Muscle of leg (tissue), 11 donors: Measurements from ENCODE around the gene FAF1. TPM values are rescaled to one million over a fixed set of nuclear protein-coding genes. Genes with fewer than 3 reads are reported as not detected.

Source experiments
- DNase-seq: peaks from one replicate; pipeline ENCODE4 v3.0.0; 2013
- H3K27ac ChIP-seq: one replicate; pipeline ENCODE4 v1.5.1; 2013; ENCODE audit warnings: mild to moderate bottlenecking, low read length, control low read depth
- H3K27me3 ChIP-seq: one replicate; pipeline ENCODE4 v1.6.1; 2013; ENCODE audit warnings: low read length; ENCODE audit not compliant: control insufficient read depth, insufficient read depth
- H3K36me3 ChIP-seq: one replicate; pipeline ENCODE4 v1.6.1; 2013; ENCODE audit warnings: low read length; ENCODE audit not compliant: control insufficient read depth, insufficient read depth
- H3K4me1 ChIP-seq: one replicate; pipeline ENCODE4 v1.6.1; 2013; ENCODE audit warnings: low read length; ENCODE audit not compliant: control insufficient read depth, insufficient read depth
- H3K4me3 ChIP-seq: one replicate; pipeline ENCODE4 v1.5.1; 2013; ENCODE audit warnings: low read length, control low read depth
- H3K9me3 ChIP-seq: replicated peaks from 2 replicates; pipeline ENCODE4 v1.6.1; 2013; ENCODE audit warnings: low read depth, low read length; ENCODE audit not compliant: control insufficient read depth
- WGBS: methylation state at CpG from one replicate; pipeline ENCODE4 v1.1.5; 2013; ENCODE audit warnings: missing lambda C conversion rate; ENCODE audit not compliant: insufficient coverage; 5-methylcytosine and 5-hydroxymethylcytosine counted together
- polyA plus RNA-seq, 8 donors: library from polyadenylated mRNA; unstranded; fragments of 120-200 nt; gene quantifications; one replicate each; pipeline versions ENCODE4 v1.2.1 to v1.2.3, GENCODE V29; 2013; ENCODE audit warnings: inconsistent platforms in 1 of 8, low replicate concordance in 1 of 8; ENCODE audit not compliant: insufficient read length in 8 of 8, insufficient read depth in 1 of 8
- total RNA-seq: library from RNA; stranded (reverse); fragments of 120-200 nt; gene quantifications from one replicate; pipeline ENCODE4 v1.2.4, GENCODE V29; 2013

The FAF1 gene
- total and polyA plus RNA-seq, 9 donors, result 35.6 to 51.7 (median 38.6) TPM

DNA sequence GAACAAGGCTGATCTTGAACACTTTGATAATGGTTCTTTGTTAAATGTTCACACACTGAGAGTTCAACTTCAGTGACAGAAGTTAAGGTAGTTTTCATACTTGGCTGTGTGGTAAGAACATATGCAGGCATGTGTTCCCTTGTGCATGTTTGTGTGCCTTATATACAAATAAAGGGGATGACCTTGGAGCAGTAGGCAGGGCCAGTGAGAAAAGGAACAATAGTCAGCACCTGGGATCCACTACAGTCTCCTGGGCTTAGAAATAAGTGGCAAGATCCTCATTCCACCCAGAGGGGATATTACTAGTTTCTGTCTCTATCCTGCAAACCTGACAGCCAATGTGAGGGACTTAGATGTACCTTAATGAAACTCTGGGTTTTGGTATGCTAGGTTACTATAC is 486.6 kb downstream of the FAF1 start:
- Histone ChIP-seq H3K36me3 (peaks cover 5% of the 10 kb centered on the region), H3K27me3 (no peaks in the 10 kb centered on the region), H3K4me3 (no peak overlapping the region), H3K9me3 (no peaks in the 10 kb centered on the region), H3K4me1 (no peaks in the 10 kb centered on the region), H3K27ac (no peak overlapping the region)
- DNase-seq, result no peak

DNA sequence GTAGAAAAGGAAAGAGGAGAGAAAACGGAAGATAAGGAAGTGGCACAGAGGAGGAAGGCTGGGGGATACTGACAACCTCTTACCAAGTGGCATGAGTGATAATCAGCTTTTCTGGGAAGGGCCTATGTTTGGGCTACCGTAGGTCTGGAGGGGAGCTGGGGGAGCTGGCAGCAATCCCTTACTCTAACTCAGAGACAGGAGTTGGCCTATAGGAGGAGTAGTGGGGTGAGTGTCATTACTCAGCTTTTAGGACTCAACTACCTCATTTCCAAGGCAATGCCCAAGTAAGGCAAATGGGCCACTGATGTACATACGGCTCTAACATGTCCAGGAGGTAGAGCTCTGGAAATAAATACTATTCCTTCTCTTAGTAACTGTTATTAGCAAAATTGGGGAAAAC is 488.1 kb downstream of the FAF1 start:
- WGBS, result 100% methylated on average over 1 of the region's 3 CpGs
- Histone ChIP-seq H3K9me3 (no peaks in the 10 kb centered on the region), H3K4me1 (no peaks in the 10 kb centered on the region), H3K36me3 (peaks cover 5% of the 10 kb centered on the region), H3K4me3 (no peak overlapping the region), H3K27ac (no peak overlapping the region), H3K27me3 (no peaks in the 10 kb centered on the region)
- no peak for DNase-seq

DNA sequence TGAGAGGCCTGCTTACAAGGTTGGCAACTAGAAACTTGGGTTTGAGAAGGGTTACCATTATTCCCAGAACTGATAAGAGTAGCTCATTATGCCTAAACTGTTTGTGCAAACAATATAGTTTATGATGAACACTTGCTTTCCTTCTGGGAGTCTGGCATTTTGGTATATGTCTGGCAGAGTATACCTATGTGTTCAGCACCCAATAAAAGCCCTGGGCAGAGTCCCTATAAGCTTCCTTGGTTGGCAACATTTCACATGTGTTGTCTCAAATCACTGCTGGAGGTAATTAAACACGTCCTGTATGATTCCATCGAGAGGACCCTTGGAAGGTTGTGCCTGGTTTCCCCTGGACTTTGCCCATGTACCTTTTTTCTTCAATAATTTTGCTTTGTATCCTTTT is 497.1 kb downstream of the FAF1 start:
- WGBS, result 50% methylated on average over 1 of the region's 2 CpGs
- H3K36me3 ChIP-seq, result no peaks in the 10 kb centered on the region
- no peak overlapping the region for H3K27ac ChIP-seq
- no peak overlapping the region for H3K4me3 ChIP-seq
- no peaks in the 10 kb centered on the region for H3K9me3 ChIP-seq
- DNase-seq, result no peak
- no peaks in the 10 kb centered on the region for H3K27me3 ChIP-seq
- no peaks in the 10 kb centered on the region for H3K4me1 ChIP-seq

DNA sequence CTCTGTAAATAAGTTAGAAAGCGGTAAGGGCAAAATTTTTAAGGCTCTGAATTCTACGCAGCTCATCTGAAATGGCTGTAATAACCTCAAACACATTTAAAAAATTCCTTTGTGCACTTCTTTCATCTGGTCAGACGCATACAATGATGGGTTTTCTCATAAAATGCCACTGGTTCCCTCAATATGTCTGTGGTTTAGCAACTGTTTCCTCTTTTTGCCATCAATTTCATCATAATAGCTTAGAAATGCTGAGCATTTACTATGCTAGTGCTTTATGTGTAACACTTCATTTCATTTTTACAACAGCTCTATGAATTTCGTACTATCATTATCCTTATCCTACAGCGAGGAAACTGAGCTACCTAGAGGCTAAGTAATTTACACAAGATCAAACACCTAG is 501.6 kb downstream of the FAF1 start:
- Histone ChIP-seq H3K4me1 (no peaks in the 10 kb centered on the region), H3K27ac (no peak overlapping the region), H3K4me3 (no peak overlapping the region), H3K9me3 (no peaks in the 10 kb centered on the region), H3K36me3 (no peaks in the 10 kb centered on the region), H3K27me3 (no peaks in the 10 kb centered on the region)
- 86% methylated on average over 1 of the region's 5 CpGs for WGBS
- DNase-seq, result peak; percentile 7

DNA sequence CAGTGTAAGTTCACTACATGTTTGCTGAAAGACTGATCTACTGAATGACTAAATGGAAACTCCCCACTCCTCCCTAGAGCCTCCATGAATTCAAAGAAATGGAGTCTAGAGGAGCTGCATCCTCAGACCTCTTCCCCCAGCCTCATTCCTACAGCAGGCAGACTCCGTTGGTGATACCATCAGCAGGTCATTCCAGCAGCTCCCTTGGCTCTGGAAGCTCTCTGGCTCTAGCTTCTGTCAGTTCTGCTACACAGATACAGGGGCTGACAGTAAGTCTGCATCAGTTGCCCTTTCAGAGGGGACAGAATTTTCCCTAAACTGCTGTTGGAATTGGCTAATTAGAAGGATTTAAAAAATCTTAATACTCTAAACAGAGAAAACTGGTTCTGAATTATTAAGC is 505.2 kb downstream of the FAF1 start:
- Histone ChIP-seq H3K27ac (no peak overlapping the region), H3K27me3 (no peaks in the 10 kb centered on the region), H3K9me3 (no peaks in the 10 kb centered on the region), H3K36me3 (peaks cover 2% of the 10 kb centered on the region), H3K4me1 (no peaks in the 10 kb centered on the region), H3K4me3 (no peak overlapping the region)
- 88% methylated on average over 1 of the region's 1 CpG for WGBS
- DNase-seq, result no peak

DNA sequence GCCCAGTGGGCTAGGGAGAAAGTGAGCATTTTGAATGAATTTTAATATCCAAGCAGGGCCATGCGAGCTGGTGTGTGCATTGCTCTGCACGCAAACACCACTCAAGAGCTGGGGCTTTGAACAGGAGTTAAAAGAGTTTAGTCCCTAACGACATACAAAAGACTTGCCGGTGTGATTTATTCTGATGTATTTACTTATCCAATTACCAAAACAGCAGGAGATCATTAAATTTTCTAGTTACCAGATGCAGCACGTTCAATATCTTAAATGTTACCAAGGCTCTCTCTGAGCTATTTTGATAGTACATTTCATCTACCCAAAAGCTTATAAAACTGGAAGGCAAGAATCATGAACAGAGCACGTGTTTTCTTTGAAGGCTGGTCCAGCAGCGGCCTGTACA is 506.8 kb downstream of the FAF1 start:
- H3K27ac ChIP-seq, result no peak overlapping the region
- WGBS, result 67% methylated on average over 1 of the region's 7 CpGs

DNA sequence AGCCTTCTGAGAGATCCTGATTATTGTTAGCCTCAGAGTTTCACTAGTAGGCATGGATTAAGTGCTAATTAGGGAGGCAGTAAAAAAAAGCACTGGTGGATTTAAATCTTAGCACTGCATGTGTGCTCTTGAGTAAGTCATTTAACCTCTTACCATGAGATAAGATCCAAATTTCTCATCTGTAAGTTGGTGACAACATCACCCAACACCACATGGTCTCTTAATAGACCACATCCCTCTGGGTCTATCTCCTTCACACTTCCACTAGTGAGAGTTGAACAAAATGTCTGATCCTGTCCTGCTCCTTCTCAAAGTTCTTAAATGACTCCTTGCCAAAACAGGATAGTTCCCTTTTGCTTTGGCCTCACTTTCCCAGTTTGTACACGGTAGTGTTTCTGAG is 507.4 kb downstream of the FAF1 start:
- Histone ChIP-seq H3K4me3 (no peak overlapping the region), H3K9me3 (no peaks in the 10 kb centered on the region)

More for the DNA sequence above, 506.8 kb downstream of the FAF1 start:
- Histone ChIP-seq H3K36me3 (peaks cover 2% of the 10 kb centered on the region), H3K4me1 (no peaks in the 10 kb centered on the region), H3K27me3 (no peaks in the 10 kb centered on the region), H3K4me3 (no peak overlapping the region), H3K9me3 (no peaks in the 10 kb centered on the region)
- DNase-seq, result no peak

DNA sequence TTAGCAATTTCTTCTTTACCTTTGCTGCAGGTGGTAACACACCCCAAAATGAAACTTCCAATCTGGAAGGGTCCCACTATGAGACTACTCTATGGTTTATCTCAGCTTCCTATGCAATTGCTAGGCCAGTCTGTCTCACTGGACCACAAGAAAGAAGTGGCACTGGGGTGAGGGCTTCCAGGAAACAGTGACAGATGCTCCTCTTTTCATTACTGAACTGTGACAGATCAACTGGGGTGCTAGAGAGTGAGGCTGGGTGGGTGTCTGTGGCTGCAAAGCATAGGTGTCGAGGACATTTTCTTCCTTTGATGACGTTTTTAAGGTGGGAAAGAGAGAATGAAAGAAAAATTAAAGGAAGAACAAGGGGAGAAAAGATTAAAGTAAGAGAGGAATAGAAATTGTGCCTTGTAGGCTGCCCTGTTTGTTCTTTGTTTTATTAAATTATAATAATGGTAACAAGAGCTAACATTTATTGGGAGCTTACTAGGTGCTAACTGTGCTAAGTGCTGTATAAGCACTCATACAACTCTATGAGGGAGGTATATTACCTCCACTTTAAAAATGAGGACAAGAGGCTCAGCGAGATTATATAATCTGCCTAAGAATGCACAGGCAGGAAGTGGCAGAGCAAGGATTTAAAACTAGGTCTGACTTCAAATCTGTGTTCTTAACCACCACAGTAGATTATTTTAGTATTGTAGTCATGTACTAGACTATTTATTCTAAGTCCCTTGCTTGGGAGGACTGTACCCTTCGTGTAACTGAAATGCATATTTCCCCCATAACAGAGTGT is 509.0 kb downstream of the FAF1 start:
- Histone ChIP-seq H3K36me3 (peaks cover 2% of the 10 kb centered on the region), H3K27me3 (no peaks in the 10 kb centered on the region), H3K4me3 (no peak overlapping the region), H3K9me3 (no peaks in the 10 kb centered on the region), H3K4me1 (no peaks in the 10 kb centered on the region), H3K27ac (no peak overlapping the region)
- WGBS, result 67% methylated on average over 1 of the region's 4 CpGs
- DNase-seq, result no peak

More for the DNA sequence above, 507.4 kb downstream of the FAF1 start:
- no peaks in the 10 kb centered on the region for H3K4me1 ChIP-seq
- WGBS, result no CpG with 5 or more reads among the region's 1 CpG
- DNase-seq, result no peak
- H3K27ac ChIP-seq, result no peak overlapping the region
- H3K36me3 ChIP-seq, result peaks cover 2% of the 10 kb centered on the region
- no peaks in the 10 kb centered on the region for H3K27me3 ChIP-seq

DNA sequence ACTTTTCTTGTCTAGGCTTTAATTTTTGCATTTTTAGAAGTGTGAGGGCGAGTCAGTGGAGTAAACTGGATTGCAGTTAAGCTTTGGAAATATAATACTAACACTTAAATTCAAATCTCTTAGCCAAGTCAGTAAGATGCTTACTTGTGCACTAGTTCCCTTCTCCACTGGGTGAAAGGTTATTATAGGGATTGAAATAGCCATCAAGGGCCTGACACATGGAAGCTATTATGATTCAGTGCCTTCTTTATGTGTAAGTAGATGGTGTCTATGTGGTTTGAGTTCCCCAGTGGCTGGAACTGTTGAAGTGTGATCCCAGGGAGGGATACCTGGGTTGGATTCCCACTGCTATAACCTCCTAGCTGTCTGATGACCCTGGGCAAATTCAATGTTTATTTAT is 512.1 kb downstream of the FAF1 start:
- H3K4me3 ChIP-seq, result no peak overlapping the region
- H3K27ac ChIP-seq, result no peak overlapping the region
- peaks cover 2% of the 10 kb centered on the region for H3K36me3 ChIP-seq
- no peaks in the 10 kb centered on the region for H3K27me3 ChIP-seq
- DNase-seq, result no peak
- H3K9me3 ChIP-seq, result no peaks in the 10 kb centered on the region
- WGBS, result no CpG with 5 or more reads among the region's 1 CpG
- H3K4me1 ChIP-seq, result no peaks in the 10 kb centered on the region

DNA sequence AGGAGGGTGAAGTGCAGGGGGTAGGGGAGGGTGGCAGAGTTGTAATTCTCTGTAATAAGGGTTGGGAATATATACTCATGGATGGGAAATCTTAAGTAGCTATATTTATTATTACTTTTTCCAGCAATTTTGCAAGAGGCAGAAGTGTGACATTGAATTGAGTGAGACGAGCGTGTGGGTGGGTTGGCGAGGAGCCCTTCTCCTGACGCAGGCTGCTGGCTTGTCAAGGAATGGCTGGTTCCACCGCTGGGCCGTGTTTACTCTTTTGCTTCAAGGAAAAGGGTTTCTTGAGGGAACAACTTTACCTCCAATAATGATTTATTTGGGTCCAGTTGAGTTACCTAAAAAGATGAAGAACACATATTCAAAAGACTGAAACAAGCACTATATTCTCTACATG is 518.9 kb downstream of the FAF1 start:
- Histone ChIP-seq H3K4me3 (no peak overlapping the region), H3K27ac (no peak overlapping the region), H3K36me3 (peaks cover 19% of the 10 kb centered on the region), H3K4me1 (no peaks in the 10 kb centered on the region), H3K9me3 (no peaks in the 10 kb centered on the region), H3K27me3 (no peaks in the 10 kb centered on the region)
- no peak for DNase-seq
- WGBS, result no CpG with 5 or more reads among the region's 6 CpGs

DNA sequence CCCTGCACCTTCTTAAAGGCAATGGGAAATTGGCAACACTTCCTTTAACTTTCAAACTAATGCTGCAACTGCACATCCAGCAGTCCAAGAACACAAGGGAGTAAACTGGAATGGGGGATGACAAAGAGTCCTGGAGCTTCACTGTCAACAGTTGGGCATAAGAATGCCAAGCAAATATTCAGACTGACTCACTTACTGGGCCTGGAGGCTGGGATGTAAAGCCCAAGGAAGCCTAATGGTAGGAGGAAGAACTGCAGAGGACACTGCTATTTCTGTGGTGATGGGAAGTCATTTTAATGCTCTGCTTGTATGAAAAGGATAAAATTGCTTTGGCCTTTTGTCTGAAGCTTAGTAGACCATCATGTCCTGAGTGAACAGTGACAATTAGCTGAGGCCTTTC is 521.1 kb downstream of the FAF1 start:
- Histone ChIP-seq H3K4me1 (no peaks in the 10 kb centered on the region), H3K4me3 (no peak overlapping the region), H3K9me3 (no peaks in the 10 kb centered on the region), H3K36me3 (peaks cover 19% of the 10 kb centered on the region), H3K27me3 (no peaks in the 10 kb centered on the region), H3K27ac (no peak overlapping the region)
- no peak for DNase-seq
